Liver (tissue), 9 donors: ENCODE data around the gene FBXW11. TPM values are rescaled to one million over a fixed set of nuclear protein-coding genes. Genes with fewer than 3 reads are reported as not detected.

Source experiments
- DNase-seq: peaks from one replicate; pipeline ENCODE4 v3.0.0-alpha.2; 2017; ENCODE audit warnings: low spot score
- H3K27ac ChIP-seq, 2 donors: one replicate each; pipeline ENCODE4 v1.7.0; 2013; ENCODE audit warnings: inconsistent platforms in 2 of 2, low read length in 2 of 2, control low read depth in 1 of 2, low read depth in 1 of 2, mild to moderate bottlenecking in 1 of 2
- H3K27me3 ChIP-seq, 4 donors: one replicate each; pipeline versions ENCODE4 v1.6.1 to v1.7.0; 2013; ENCODE audit warnings: low read length in 3 of 4, inconsistent platforms in 1 of 4, mild to moderate bottlenecking in 1 of 4, moderate library complexity in 1 of 4; ENCODE audit not compliant: control insufficient read depth in 4 of 4, insufficient read depth in 4 of 4
- H3K36me3 ChIP-seq, 4 donors: one replicate each; pipeline versions ENCODE4 v1.6.1 to v1.7.0; 2013; ENCODE audit warnings: low read length in 3 of 4, mild to moderate bottlenecking in 3 of 4, low read depth in 1 of 4, moderate library complexity in 1 of 4; ENCODE audit not compliant: control insufficient read depth in 4 of 4, insufficient read depth in 3 of 4
- H3K4me1 ChIP-seq, 4 donors: one replicate each; pipeline versions ENCODE4 v1.6.1 to v1.7.0; 2013; ENCODE audit warnings: low read length in 3 of 4, mild to moderate bottlenecking in 3 of 4, moderate library complexity in 1 of 4; ENCODE audit not compliant: control insufficient read depth in 4 of 4, insufficient read depth in 4 of 4
- H3K4me3 ChIP-seq, 3 donors: one replicate each; pipeline versions ENCODE4 v1.6.1 to v1.7.0; 2013; ENCODE audit warnings: low read length in 3 of 3, control low read depth in 1 of 3, low read depth in 1 of 3, mild to moderate bottlenecking in 1 of 3
- H3K9ac ChIP-seq, 2 donors: one replicate each; pipeline ENCODE4 v1.7.0; 2013; ENCODE audit warnings: low read length in 2 of 2, mild to moderate bottlenecking in 2 of 2, moderate library complexity in 2 of 2, control low read depth in 1 of 2, low read depth in 1 of 2
- H3K9me3 ChIP-seq, 4 donors: one replicate each; pipeline versions ENCODE4 v1.6.1 to v1.7.0; 2013; ENCODE audit warnings: low read length in 3 of 4; ENCODE audit not compliant: control insufficient read depth in 4 of 4
- FOXA1 ChIP-seq: IDR thresholded peaks from 2 replicates; pipeline ENCODE4 v1.6.1; 2016; ENCODE audit warnings: antibody characterized with exemption
- FOXA2 ChIP-seq: IDR thresholded peaks from 2 replicates; pipeline ENCODE4 v1.6.1; 2016; ENCODE audit warnings: antibody characterized with exemption
- GABPA ChIP-seq, 2 donors: IDR thresholded peaks in 1 of 2; conservative IDR thresholded peaks in 1 of 2; 2 replicates each; pipeline ENCODE4 v1.6.1; 2016; ENCODE audit warnings: antibody characterized with exemption in 2 of 2, mild to moderate bottlenecking in 1 of 2, moderate library complexity in 1 of 2
- HNF4A ChIP-seq, 2 donors: conservative IDR thresholded peaks; 2 replicates each; pipeline ENCODE4 v1.6.1; 2016; ENCODE audit warnings: antibody characterized with exemption in 2 of 2, mild to moderate bottlenecking in 2 of 2
- NR2F2 ChIP-seq: IDR thresholded peaks from 2 replicates; pipeline ENCODE4 v1.6.1; 2016; ENCODE audit warnings: antibody characterized with exemption
- RAD21 ChIP-seq, 2 donors: IDR thresholded peaks; 2 replicates each; pipeline ENCODE4 v1.6.1; 2016; ENCODE audit warnings: antibody characterized with exemption in 2 of 2, mild to moderate bottlenecking in 2 of 2
- REST ChIP-seq: IDR thresholded peaks from 2 replicates; pipeline ENCODE4 v1.6.1; 2016; ENCODE audit warnings: antibody characterized with exemption, mild to moderate bottlenecking
- RXRA ChIP-seq, 2 donors: IDR thresholded peaks; 2 replicates each; pipeline ENCODE4 v1.6.1; 2017 to 2018; ENCODE audit warnings: antibody characterized with exemption in 2 of 2, mild to moderate bottlenecking in 1 of 2
- YY1 ChIP-seq: IDR thresholded peaks from 2 replicates; pipeline ENCODE4 v1.6.1; 2016; ENCODE audit warnings: antibody characterized with exemption, mild to moderate bottlenecking
- ZBTB33 ChIP-seq: IDR thresholded peaks from 2 replicates; pipeline ENCODE4 v1.6.1; 2016; ENCODE audit warnings: antibody characterized with exemption
- WGBS: extraction: QIAGEN DNeasy Blood & Tissue Kit; methylation state at CpG from one replicate; pipeline ENCODE4 v1.1.7; 2013; 5-methylcytosine and 5-hydroxymethylcytosine counted together
- polyA plus RNA-seq, 2 donors: library from polyadenylated mRNA; stranded (reverse) in 1 of 2; unstranded in 1 of 2; fragments of 200-250 nt in 1 of 2; fragments of >200 nt in 1 of 2; fragmentation: Nextera tagmentation in 1 of 2; extraction: Ambion mirVana in 1 of 2; gene quantifications; one replicate each; pipeline versions ENCODE4 v1.2.1 to v1.2.3, GENCODE V29; 2013 to 2015
- total RNA-seq, 2 donors: library from RNA; depleted of rRNA; stranded (reverse); fragments of >200 nt; gene quantifications; one replicate each; pipeline ENCODE4 v1.2.3, GENCODE V29; 2014
- donor health status: healthy.
- donor health status: healthy.
- donor health status: healthy.
- donor health status: healthy.
- donor health status: healthy.

FBXW11 gene
- total and polyA plus RNA-seq, 4 donors, result 11.2 to 37.5 (median 22.0) TPM

- TF ChIP-seq ZBTB33 (no peak), FOXA1 (no peak), GABPA (IDR thresholded peaks at IDR 0.05 in 1 of 2, conservative IDR thresholded peaks at IDR 0.05 in 1 of 2) (no peak)
These were observed 43.0 kb downstream of the FBXW11 start (continued) for GRCh38 chr5:171963416-171963815.

- no peak overlapping the region for H3K27ac ChIP-seq
- no peak overlapping the region for H3K9ac ChIP-seq
- no peak overlapping the region for H3K4me3 ChIP-seq
- H3K36me3 ChIP-seq, result no peaks in the 10 kb centered on the region
- TF ChIP-seq YY1, result no peak
- no peak for TF ChIP-seq HNF4A (conservative IDR thresholded peaks at IDR 0.05)
- no peak for TF ChIP-seq RAD21 (IDR thresholded peaks at IDR 0.05)
- no peak for TF ChIP-seq GABPA (IDR thresholded peaks at IDR 0.05 in 1 of 2, conservative IDR thresholded peaks at IDR 0.05 in 1 of 2)
- peaks cover 9 to 28% (median 18%) of the 10 kb centered on the region in 4 donors for H3K4me1 ChIP-seq
- no peak for DNase-seq
- no peaks in the 10 kb centered on the region for H3K9me3 ChIP-seq
- WGBS, result 83% methylated on average over 3 of the region's 3 CpGs
- H3K27me3 ChIP-seq, result no peaks in the 10 kb centered on the region
These were observed 45.3 kb downstream of the FBXW11 start for GRCh38 chr5:171961117-171961516.

GRCh38 chr5:171957591-171958251 is 48.7 kb downstream of the FBXW11 start:
- H3K9me3 ChIP-seq, result no peaks in the 10 kb centered on the region
- H3K36me3 ChIP-seq, result no peaks in the 10 kb centered on the region
- 78% methylated on average over 9 of the region's 9 CpGs for WGBS
- no peaks in the 10 kb centered on the region for H3K27me3 ChIP-seq
- DNase-seq, result no peak
- TF ChIP-seq RXRA (IDR thresholded peaks at IDR 0.05) (no peak), FOXA2 (no peak), HNF4A (conservative IDR thresholded peaks at IDR 0.05) (no peak), REST (no peak), NR2F2 (no peak)
- H3K9ac ChIP-seq, result no peak overlapping the region
- H3K27ac ChIP-seq, result no peak overlapping the region
- H3K4me1 ChIP-seq, result peaks cover 16 to 30% (median 28%) of the 10 kb centered on the region in 4 donors
- no peak overlapping the region for H3K4me3 ChIP-seq
